IPS-20b (cell line): Measurements from ENCODE around the gene PRICKLE2.

Experiments used
- H3K27ac ChIP-seq: one replicate; pipeline ENCODE4 v1.5.1; 2013; ENCODE audit warnings: low read length
- H3K27me3 ChIP-seq: 2 replicates; pipeline ENCODE4 v1.6.1; 2013; ENCODE audit warnings: mild to moderate bottlenecking, low read length, inconsistent platforms; ENCODE audit not compliant: insufficient read depth
- H3K36me3 ChIP-seq: 2 replicates; pipeline ENCODE4 v1.6.1; 2013; ENCODE audit warnings: low read depth, mild to moderate bottlenecking, inconsistent platforms, low read length, moderate library complexity; ENCODE audit not compliant: insufficient read depth
- H3K4me1 ChIP-seq: 2 replicates; pipeline ENCODE4 v1.6.1; 2013; ENCODE audit warnings: mild to moderate bottlenecking, control low read depth, inconsistent platforms, low read length, moderate library complexity; ENCODE audit not compliant: insufficient read depth
- H3K4me3 ChIP-seq: 2 replicates; pipeline ENCODE4 v1.5.1; 2013; ENCODE audit warnings: mild to moderate bottlenecking, low read length, inconsistent platforms
- H3K9ac ChIP-seq: 2 replicates; pipeline ENCODE4 v1.6.1; 2013; ENCODE audit warnings: low read depth, mild to moderate bottlenecking, inconsistent platforms, low read length, moderate library complexity
- H3K9me3 ChIP-seq: 2 replicates; pipeline ENCODE4 v1.6.1; 2013; ENCODE audit warnings: mild to moderate bottlenecking, low read depth, low read length, inconsistent platforms; ENCODE audit not compliant: insufficient read depth

Gene PRICKLE2

GRCh38 chr3:64229903-64230302, 4.6 kb upstream of the PRICKLE2 start:
- H3K36me3 ChIP-seq = no peaks in the 10 kb centered on the region
- H3K4me1 ChIP-seq = peaks cover 18% of the 10 kb centered on the region; the same call in 1 of the 2 replicates
- H3K27me3 ChIP-seq = no peaks in the 10 kb centered on the region
- no peak overlapping the region for H3K9ac ChIP-seq
- no peaks in the 10 kb centered on the region for H3K9me3 ChIP-seq
- H3K4me3 ChIP-seq = no peak overlapping the region
- H3K27ac ChIP-seq = no peak overlapping the region

DNA sequence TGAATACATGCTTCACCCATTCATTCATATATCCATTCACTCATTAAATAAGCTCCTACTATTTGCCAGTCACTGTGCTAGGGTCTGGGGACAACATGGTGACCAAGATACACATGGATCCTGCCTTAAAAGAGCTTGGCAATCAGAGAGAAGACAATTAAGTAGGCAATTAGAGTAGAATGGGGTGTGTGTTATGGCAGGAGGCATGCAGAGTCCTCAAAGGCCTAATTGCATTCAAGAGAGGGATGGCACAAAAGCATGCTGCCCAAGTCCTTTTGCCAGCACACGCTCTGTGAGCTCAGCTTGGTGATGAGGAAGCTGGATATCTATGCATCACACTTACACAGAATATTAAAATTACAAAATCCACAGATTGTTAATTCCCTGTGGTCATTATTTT, 2.8 kb upstream of the PRICKLE2 start:
- Histone ChIP-seq H3K27me3 (no peaks in the 10 kb centered on the region), H3K9ac (no peak overlapping the region), H3K36me3 (no peaks in the 10 kb centered on the region), H3K27ac (no peak overlapping the region), H3K4me3 (no peak overlapping the region), H3K4me1 (peaks cover 24% of the 10 kb centered on the region; the same call in 1 of the 2 replicates), H3K9me3 (no peaks in the 10 kb centered on the region)

GRCh38 chr3:64226730-64227129, 1.5 kb upstream of the PRICKLE2 start:
- Histone ChIP-seq H3K9ac (no peak overlapping the region), H3K4me3 (no peak overlapping the region), H3K9me3 (no peaks in the 10 kb centered on the region), H3K4me1 (peaks cover 24% of the 10 kb centered on the region; the same call in 1 of the 2 replicates), H3K36me3 (no peaks in the 10 kb centered on the region), H3K27ac (no peak overlapping the region), H3K27me3 (no peaks in the 10 kb centered on the region)

DNA sequence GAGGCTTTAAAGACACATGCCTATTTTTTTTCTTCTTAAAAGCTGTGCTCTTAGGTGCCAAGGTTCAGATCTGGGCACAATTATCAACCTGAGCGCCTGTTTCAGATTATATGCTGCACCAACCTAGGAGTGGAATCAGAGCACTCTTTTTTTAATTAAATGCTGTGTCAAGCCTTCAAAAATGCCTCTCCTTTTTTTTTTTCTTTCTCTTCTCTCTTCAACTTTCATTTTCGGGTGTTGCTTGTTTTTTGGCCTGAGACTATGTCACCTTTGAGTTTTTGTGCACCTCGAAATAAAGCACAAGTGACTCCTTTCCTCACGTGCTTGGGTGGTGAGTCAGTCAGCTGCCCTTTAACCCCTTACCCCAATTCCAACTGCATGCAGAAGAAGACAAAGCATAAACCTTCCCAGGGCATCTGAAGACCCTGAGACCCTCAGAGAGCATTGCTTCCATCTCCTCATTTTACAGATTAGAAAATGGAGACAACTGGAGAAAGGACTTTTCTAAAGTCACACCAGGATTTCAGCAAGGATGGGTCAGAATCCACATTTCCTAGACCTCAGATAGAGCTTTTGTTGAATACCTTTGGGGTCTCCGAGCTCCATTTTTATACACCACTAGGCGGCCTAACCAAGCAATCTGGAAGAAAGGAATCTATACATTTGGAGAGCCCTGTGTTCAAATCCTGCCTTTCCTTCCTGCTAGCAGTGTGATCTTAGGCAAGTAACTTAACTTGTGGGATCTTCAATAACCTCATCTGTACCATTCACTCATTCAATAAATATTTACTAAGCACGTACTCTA, 631 bp upstream of the PRICKLE2 start:
- Histone ChIP-seq H3K4me1 (peaks cover 26% of the 10 kb centered on the region; the same call in 1 of the 2 replicates), H3K27ac (peak overlapping the region; percentile 16), H3K4me3 (peak overlapping the region; percentile 63; the same call in 1 of the 2 replicates)

DNA sequence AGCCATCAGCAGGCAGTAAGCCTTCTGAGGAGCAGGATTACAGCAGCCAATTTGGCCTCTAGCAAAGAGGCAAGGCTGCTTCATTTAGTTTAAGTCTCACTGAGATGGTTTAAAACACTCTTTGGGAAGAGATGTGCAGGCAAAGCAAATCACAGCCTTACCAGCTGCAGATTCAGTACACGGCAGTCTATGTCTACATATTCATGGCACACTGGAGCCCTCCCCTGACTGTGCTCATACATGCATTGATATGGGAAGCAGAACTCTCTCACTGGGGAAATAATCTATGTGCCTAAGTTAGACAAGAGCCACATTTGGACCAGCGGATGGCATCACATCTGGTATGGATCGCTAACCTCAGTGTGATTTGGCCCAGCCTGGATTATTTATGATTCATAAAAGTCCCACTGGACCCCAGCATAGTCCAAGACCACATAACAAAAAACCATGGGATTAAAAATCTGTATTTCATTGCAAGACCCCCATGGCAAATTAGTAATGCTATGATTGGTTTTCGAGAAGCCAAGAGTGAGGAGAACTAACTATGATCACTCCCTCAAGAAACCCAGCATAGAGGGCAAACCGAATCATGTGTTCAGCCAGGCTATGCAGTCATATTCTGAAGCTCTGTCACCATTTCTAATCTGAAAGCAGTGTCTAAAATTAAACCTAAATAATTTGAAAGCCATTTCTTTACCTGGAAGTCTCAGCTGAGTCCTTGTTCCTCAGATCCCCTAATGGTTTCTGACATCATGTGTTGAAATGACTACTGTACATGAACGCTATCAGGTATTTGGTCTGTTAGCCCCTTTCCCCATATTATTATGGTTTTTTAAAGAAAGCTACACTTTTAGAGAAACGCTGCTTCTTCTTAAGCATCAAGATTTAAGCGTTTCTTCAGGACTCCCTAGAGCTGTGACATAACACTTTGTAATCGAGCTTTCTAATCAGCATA, 1.2 kb downstream of the PRICKLE2 start:
- Histone ChIP-seq H3K36me3 (no peaks in the 10 kb centered on the region), H3K27me3 (peaks cover 23% of the 10 kb centered on the region), H3K27ac (no peak overlapping the region), H3K4me1 (peaks cover 37% of the 10 kb centered on the region; the same call in 1 of the 2 replicates), H3K4me3 (peak overlapping the region; percentile 63; the same call in 1 of the 2 replicates), H3K9me3 (no peaks in the 10 kb centered on the region), H3K9ac (peak overlapping the region; percentile 46; the same call in 1 of the 2 replicates)

More for the DNA sequence above, 631 bp upstream of the PRICKLE2 start:
- Histone ChIP-seq H3K36me3 (no peaks in the 10 kb centered on the region), H3K9ac (peak overlapping the region; percentile 65), H3K9me3 (no peaks in the 10 kb centered on the region), H3K27me3 (peaks cover 5% of the 10 kb centered on the region)

GRCh38 chr3:64222501-64223111, 2.7 kb downstream of the PRICKLE2 start:
- Histone ChIP-seq H3K9me3 (no peaks in the 10 kb centered on the region), H3K27me3 (peaks cover 34% of the 10 kb centered on the region), H3K9ac (no peak overlapping the region), H3K27ac (no peak overlapping the region), H3K4me3 (no peak overlapping the region), H3K36me3 (no peaks in the 10 kb centered on the region), H3K4me1 (peaks cover 40% of the 10 kb centered on the region; the same call in 1 of the 2 replicates)

GRCh38 chr3:64221571-64222257, 3.6 kb downstream of the PRICKLE2 start:
- no peak overlapping the region for H3K27ac ChIP-seq
- no peaks in the 10 kb centered on the region for H3K9me3 ChIP-seq
- no peak overlapping the region for H3K9ac ChIP-seq
- H3K36me3 ChIP-seq = no peaks in the 10 kb centered on the region
- H3K4me3 ChIP-seq = no peak overlapping the region
- H3K4me1 ChIP-seq = peaks cover 46% of the 10 kb centered on the region
- peaks cover 41% of the 10 kb centered on the region for H3K27me3 ChIP-seq

- Histone ChIP-seq H3K9me3 (no peaks in the 10 kb centered on the region), H3K36me3 (no peaks in the 10 kb centered on the region), H3K27ac (no peak overlapping the region), H3K27me3 (peaks cover 53% of the 10 kb centered on the region), H3K4me3 (no peak overlapping the region), H3K9ac (no peak overlapping the region), H3K4me1 (peaks cover 43% of the 10 kb centered on the region)
Measured at GRCh38 chr3:64220161-64220914, 4.9 kb downstream of the PRICKLE2 start.

GRCh38 chr3:64218746-64219145, 6.5 kb downstream of the PRICKLE2 start:
- H3K4me1 ChIP-seq = peaks cover 43% of the 10 kb centered on the region
- peak overlapping the region; percentile 12; the same call in 1 of the 2 replicates for H3K4me3 ChIP-seq
- no peaks in the 10 kb centered on the region for H3K9me3 ChIP-seq
- H3K9ac ChIP-seq = no peak overlapping the region
- H3K27me3 ChIP-seq = peaks cover 53% of the 10 kb centered on the region
- no peaks in the 10 kb centered on the region for H3K36me3 ChIP-seq
- no peak overlapping the region for H3K27ac ChIP-seq

GRCh38 chr3:64218329-64218728, 6.9 kb downstream of the PRICKLE2 start:
- H3K4me1 ChIP-seq = peaks cover 43% of the 10 kb centered on the region

More at GRCh38 chr3:64218329-64218728, 6.9 kb downstream of the PRICKLE2 start:
- Histone ChIP-seq H3K27ac (no peak overlapping the region), H3K27me3 (peaks cover 53% of the 10 kb centered on the region), H3K9me3 (no peaks in the 10 kb centered on the region), H3K9ac (no peak overlapping the region), H3K4me3 (no peak overlapping the region), H3K36me3 (no peaks in the 10 kb centered on the region)
